Neuronal stem cell (in vitro differentiated cells): ENCODE results near the gene TMEM207.

Experiments
- DNase-seq: peaks from one replicate; pipeline ENCODE4 v3.0.0-alpha.2; 2013; ENCODE audit warnings: low spot score
- H2AFZ ChIP-seq: one replicate; pipeline ENCODE4 v1.6.1; 2013; ENCODE audit warnings: mild to moderate bottlenecking, low read length, inconsistent platforms
- H2AK5ac ChIP-seq: 2 replicates; pipeline ENCODE4 v1.6.1; 2013; ENCODE audit warnings: low read depth, mild to moderate bottlenecking, inconsistent platforms, low read length, moderate library complexity, mixed read lengths
- H2BK120ac ChIP-seq: 2 replicates; pipeline ENCODE4 v1.6.1; 2013; ENCODE audit warnings: low read depth, mild to moderate bottlenecking, inconsistent platforms, low read length, moderate library complexity, mixed read lengths
- H2BK12ac ChIP-seq: one replicate; pipeline ENCODE4 v1.6.1; 2013; ENCODE audit warnings: low read length, inconsistent platforms
- H2BK15ac ChIP-seq: 2 replicates; pipeline ENCODE4 v1.6.1; 2013; ENCODE audit warnings: mild to moderate bottlenecking, low read length, inconsistent platforms, mixed read lengths
- H2BK5ac ChIP-seq: one replicate; pipeline ENCODE4 v1.6.1; 2013; ENCODE audit warnings: inconsistent platforms, mild to moderate bottlenecking, low read length, moderate library complexity
- H3K14ac ChIP-seq: one replicate; pipeline ENCODE4 v1.6.1; 2013; ENCODE audit warnings: low read length, inconsistent platforms
- H3K18ac ChIP-seq: 2 replicates; pipeline ENCODE4 v1.6.1; 2013; ENCODE audit warnings: low read length, inconsistent platforms
- H3K23ac ChIP-seq: 2 replicates; pipeline ENCODE4 v1.6.1; 2013; ENCODE audit warnings: low read depth, mild to moderate bottlenecking, mixed read lengths, low read length, inconsistent platforms; ENCODE audit not compliant: poor library complexity
- H3K27ac ChIP-seq: replicated peaks from 3 replicates; pipeline ENCODE4 v1.5.1; 2013; ENCODE audit warnings: low read length, inconsistent platforms
- H3K27me3 ChIP-seq, 3 experiments: 2 replicates each; pipeline ENCODE4 v1.6.1; 2013; ENCODE audit warnings: low read length in 3 of 3, mild to moderate bottlenecking in 2 of 3, inconsistent platforms in 1 of 3, low read depth in 1 of 3, mixed read lengths in 1 of 3, moderate library complexity in 1 of 3; ENCODE audit not compliant: control insufficient read depth in 3 of 3, insufficient read depth in 3 of 3
- H3K36me3 ChIP-seq, 2 donors: replicated peaks in 1 of 2; 2 replicates each; pipeline ENCODE4 v1.6.1; 2013; ENCODE audit warnings: low read length in 2 of 2; ENCODE audit not compliant: control insufficient read depth in 2 of 2, insufficient read depth in 2 of 2
- H3K4ac ChIP-seq: 2 replicates; pipeline ENCODE4 v1.6.1; 2013; ENCODE audit warnings: inconsistent platforms, mild to moderate bottlenecking, low read length, moderate library complexity
- H3K4me1 ChIP-seq, 2 donors: 1 replicate in 1 of 2; 2 replicates in 1 of 2; pipeline ENCODE4 v1.6.1; 2013; ENCODE audit warnings: low read length in 2 of 2, low read depth in 1 of 2; ENCODE audit not compliant: control insufficient read depth in 2 of 2, insufficient read depth in 1 of 2
- H3K4me2 ChIP-seq: one replicate; pipeline ENCODE4 v1.6.1; 2013; ENCODE audit warnings: mild to moderate bottlenecking, low read length, inconsistent platforms; ENCODE audit not compliant: insufficient read depth, poor library complexity, severe bottlenecking
- H3K4me3 ChIP-seq, 2 donors: 2 replicates each; pipeline ENCODE4 v1.5.1; 2013; ENCODE audit warnings: low read length in 2 of 2, mild to moderate bottlenecking in 2 of 2, inconsistent platforms in 1 of 2, moderate library complexity in 1 of 2
- H3K79me1 ChIP-seq: one replicate; pipeline ENCODE4 v1.6.1; 2013; ENCODE audit warnings: low read depth, mild to moderate bottlenecking, inconsistent platforms, low read length, moderate library complexity
- H3K9ac ChIP-seq: one replicate; pipeline ENCODE4 v1.6.1; 2013; ENCODE audit warnings: mild to moderate bottlenecking, low read depth, low read length, inconsistent platforms; ENCODE audit not compliant: poor library complexity
- H3K9me3 ChIP-seq, 2 donors: replicated peaks in 1 of 2; 2 replicates each; pipeline versions ENCODE3 to v1.6.1; 2013; ENCODE audit warnings: low read length in 2 of 2, mild to moderate bottlenecking in 2 of 2, inconsistent platforms in 1 of 2, low read depth in 1 of 2, mixed read lengths in 1 of 2, moderate library complexity in 1 of 2; ENCODE audit not compliant: control insufficient read depth in 2 of 2, insufficient read depth in 1 of 2
- H4K8ac ChIP-seq: one replicate; pipeline ENCODE4 v1.6.1; 2013; ENCODE audit warnings: low read depth, mild to moderate bottlenecking, inconsistent platforms, low read length, moderate library complexity
- H4K91ac ChIP-seq: one replicate; pipeline ENCODE4 v1.6.1; 2013; ENCODE audit warnings: low read length, low read depth, mild to moderate bottlenecking, inconsistent platforms; ENCODE audit not compliant: poor library complexity
- WGBS, 2 donors: extraction: QIAGEN DNeasy Blood & Tissue Kit; methylation state at CpG; one replicate each; pipeline ENCODE4 v1.1.7; 2013; ENCODE audit warnings: missing lambda C conversion rate in 2 of 2, mixed read lengths in 1 of 2; ENCODE audit not compliant: insufficient read length in 2 of 2, insufficient replicate concordance in 1 of 2; ENCODE audit errors: extremely low coverage in 2 of 2; 5-methylcytosine and 5-hydroxymethylcytosine counted together

TMEM207 gene

DNA sequence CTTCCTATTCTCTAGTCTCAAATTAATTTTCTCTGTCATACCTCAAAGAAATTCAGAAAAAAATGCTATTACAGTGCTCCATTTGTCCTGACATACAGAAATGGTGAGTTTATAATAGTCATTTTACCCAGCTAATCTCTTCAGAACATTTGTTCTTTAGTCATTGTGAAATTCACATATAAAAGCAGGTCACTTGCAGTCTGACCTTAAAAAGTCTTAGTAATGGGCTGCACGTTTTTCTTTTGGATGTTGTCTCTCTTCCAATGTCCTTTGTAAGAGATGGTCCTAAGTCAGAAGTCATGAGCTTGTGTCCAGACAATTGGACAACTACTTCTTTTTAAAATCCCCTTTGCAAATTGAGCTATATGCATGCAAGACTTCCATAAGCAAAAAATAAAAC, 47.2 kb upstream of the TMEM207 start:
- no peaks in the 10 kb centered on the region for H3K79me1 ChIP-seq
- no peak overlapping the region for H2AK5ac ChIP-seq
- no peak overlapping the region for H2BK15ac ChIP-seq
- no peak overlapping the region for H2AFZ ChIP-seq
- H3K9ac ChIP-seq: no peak overlapping the region
- no peak overlapping the region for H3K4ac ChIP-seq
- H4K91ac ChIP-seq: no peak overlapping the region
- no peak overlapping the region for H3K18ac ChIP-seq
- no peak overlapping the region for H3K14ac ChIP-seq
- H2BK120ac ChIP-seq: no peak overlapping the region
- H3K27ac ChIP-seq: no peak overlapping the region
- H3K4me1 ChIP-seq: peaks cover 0 to 3% of the 10 kb centered on the region in 2 donors
- no CpG with 5 or more reads among the region's 1 CpG for WGBS, 2 donors
- no peak overlapping the region for H2BK12ac ChIP-seq
- no peak overlapping the region for H2BK5ac ChIP-seq
- H3K36me3 ChIP-seq: no peaks in the 10 kb centered on the region
- H4K8ac ChIP-seq: no peak overlapping the region
- no peaks in the 10 kb centered on the region for H3K9me3 ChIP-seq
- no peak for DNase-seq
- no peaks in the 10 kb centered on the region for H3K27me3 ChIP-seq
- H3K4me2 ChIP-seq: no peak overlapping the region
- no peak overlapping the region for H3K4me3 ChIP-seq
- no peak overlapping the region for H3K23ac ChIP-seq

DNA sequence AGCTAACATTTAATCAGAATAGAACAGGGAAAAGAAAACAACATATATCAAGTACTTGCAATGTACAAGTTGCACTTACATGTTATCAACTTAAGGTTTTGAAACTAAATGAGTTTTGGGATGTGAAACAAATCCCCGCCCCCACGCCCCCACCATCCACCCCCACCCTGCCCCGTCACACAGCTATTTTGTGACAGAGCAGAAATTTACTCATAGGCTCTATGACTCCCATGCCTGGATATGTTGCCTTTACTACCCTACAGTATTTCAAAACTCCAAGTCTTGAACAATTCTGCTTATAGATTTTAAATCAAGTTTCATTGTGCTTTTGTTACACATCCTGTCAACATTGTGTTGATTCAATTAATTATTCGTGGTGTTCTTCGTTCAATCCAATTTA, 46.1 kb upstream of the TMEM207 start:
- Histone ChIP-seq H3K36me3 (no peaks in the 10 kb centered on the region), H4K8ac (no peak overlapping the region), H3K23ac (no peak overlapping the region), H3K18ac (no peak overlapping the region), H2BK12ac (no peak overlapping the region), H2BK15ac (no peak overlapping the region), H3K9ac (no peak overlapping the region), H2AK5ac (no peak overlapping the region), H3K79me1 (no peaks in the 10 kb centered on the region), H3K27ac (no peak overlapping the region), H3K27me3 (peaks cover 0 to 3% (median 0%) of the 10 kb centered on the region in 3 experiments), H2AFZ (no peak overlapping the region), H3K9me3 (no peaks in the 10 kb centered on the region), H3K4me1 (peaks cover 0 to 3% of the 10 kb centered on the region in 2 donors), H3K4me3 (no peak overlapping the region), H3K4ac (no peak overlapping the region), H3K14ac (no peak overlapping the region), H2BK120ac (no peak overlapping the region), H3K4me2 (no peak overlapping the region), H2BK5ac (no peak overlapping the region), H4K91ac (no peak overlapping the region)
- no CpG with 5 or more reads among the region's 5 CpGs for WGBS, 2 donors
- no peak for DNase-seq

DNA sequence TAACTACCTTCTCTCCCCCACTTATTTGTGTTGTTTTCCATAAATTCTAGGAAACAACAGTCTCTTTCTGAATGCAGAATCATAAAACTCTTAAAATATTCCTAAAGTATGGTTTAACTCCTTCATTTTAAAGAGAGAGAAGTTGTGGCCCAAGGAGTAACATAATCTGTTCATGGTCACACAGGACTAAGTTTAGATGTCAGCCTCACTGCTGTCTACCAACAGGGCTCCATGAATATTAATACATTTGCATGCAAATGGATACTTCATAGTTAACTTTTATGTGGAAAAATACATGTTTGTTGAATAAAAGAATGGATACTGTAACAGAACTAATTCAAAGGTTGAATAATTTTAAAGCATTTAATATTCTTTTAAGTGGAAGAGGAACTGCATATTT, 45.7 kb upstream of the TMEM207 start:
- H4K91ac ChIP-seq: no peak overlapping the region
- H2BK12ac ChIP-seq: no peak overlapping the region
- no peak overlapping the region for H4K8ac ChIP-seq
- H3K27me3 ChIP-seq: peaks cover 0 to 3% (median 0%) of the 10 kb centered on the region in 3 experiments
- H2AK5ac ChIP-seq: no peak overlapping the region
- peaks cover 0 to 3% of the 10 kb centered on the region in 2 donors for H3K4me1 ChIP-seq
- no peak overlapping the region for H3K23ac ChIP-seq
- no peak overlapping the region for H2BK120ac ChIP-seq
- no peaks in the 10 kb centered on the region for H3K9me3 ChIP-seq
- H3K18ac ChIP-seq: no peak overlapping the region
- H3K4me3 ChIP-seq: no peak overlapping the region
- H2AFZ ChIP-seq: no peak overlapping the region
- DNase-seq: no peak
- H3K27ac ChIP-seq: no peak overlapping the region
- no peak overlapping the region for H3K4ac ChIP-seq
- H3K9ac ChIP-seq: no peak overlapping the region
- H2BK15ac ChIP-seq: no peak overlapping the region
- H2BK5ac ChIP-seq: no peak overlapping the region
- no peaks in the 10 kb centered on the region for H3K79me1 ChIP-seq
- no peaks in the 10 kb centered on the region for H3K36me3 ChIP-seq
- no peak overlapping the region for H3K4me2 ChIP-seq
- H3K14ac ChIP-seq: no peak overlapping the region

GRCh38 chr3:190494907-190495306, 45.2 kb upstream of the TMEM207 start:
- no peaks in the 10 kb centered on the region for H3K36me3 ChIP-seq
- no peak overlapping the region for H3K27ac ChIP-seq
- H3K9me3 ChIP-seq: no peaks in the 10 kb centered on the region
- no peak overlapping the region for H2BK120ac ChIP-seq
- no peak overlapping the region for H2BK12ac ChIP-seq
- no peak for DNase-seq
- H3K4me1 ChIP-seq: peaks cover 0 to 3% of the 10 kb centered on the region in 2 donors
- H3K4me2 ChIP-seq: no peak overlapping the region
- peaks cover 0 to 3% (median 0%) of the 10 kb centered on the region in 3 experiments for H3K27me3 ChIP-seq
- no peak overlapping the region for H2BK5ac ChIP-seq
- H3K4ac ChIP-seq: no peak overlapping the region
- no peak overlapping the region for H3K4me3 ChIP-seq
- no peak overlapping the region for H3K9ac ChIP-seq
- no peak overlapping the region for H2BK15ac ChIP-seq
- H3K14ac ChIP-seq: no peak overlapping the region
- no peaks in the 10 kb centered on the region for H3K79me1 ChIP-seq
- H4K8ac ChIP-seq: no peak overlapping the region
- H3K23ac ChIP-seq: no peak overlapping the region
- H3K18ac ChIP-seq: no peak overlapping the region
- no peak overlapping the region for H4K91ac ChIP-seq
- no peak overlapping the region for H2AK5ac ChIP-seq
- H2AFZ ChIP-seq: no peak overlapping the region
